Karpas-422 (cell line): Measurements from ENCODE around the gene ZIC4. TPM values are rescaled to one million over a fixed set of nuclear protein-coding genes. Genes with fewer than 3 reads are reported as not detected.

Experiments
- DNase-seq: peaks from one replicate; pipeline ENCODE4 v3.0.0-alpha.2; 2015
- H2AFZ ChIP-seq: fragments of 200-600 bp; sonication (generic); 2 replicates; pipeline ENCODE4 v1.6.1; 2014; ENCODE audit warnings: antibody characterized with exemption, low read length, mixed read lengths
- H3K27ac ChIP-seq: fragments of 200-600 bp; sonication (generic); 2 replicates; pipeline ENCODE4 v1.5.1; 2014; ENCODE audit warnings: mild to moderate bottlenecking, low read length, moderate library complexity
- H3K27me3 ChIP-seq: fragments of 200-600 bp; sonication (generic); 2 replicates; pipeline ENCODE4 v1.6.1; 2014; ENCODE audit warnings: low read length, mixed read lengths
- H3K36me3 ChIP-seq: fragments of 200-600 bp; sonication (generic); 2 replicates; pipeline ENCODE4 v1.6.1; 2014; ENCODE audit warnings: low read length, mixed read lengths; ENCODE audit not compliant: insufficient read depth
- H3K4me1 ChIP-seq: fragments of 200-600 bp; sonication (generic); 2 replicates; pipeline ENCODE4 v1.6.1; 2014; ENCODE audit warnings: mild to moderate bottlenecking, low read length, mixed read lengths
- H3K4me2 ChIP-seq: fragments of 200-600 bp; sonication (generic); 2 replicates; pipeline ENCODE4 v1.6.1; 2014; ENCODE audit warnings: low read length, low read depth, mild to moderate bottlenecking; ENCODE audit not compliant: poor library complexity, severe bottlenecking
- H3K4me3 ChIP-seq: fragments of 200-600 bp; sonication (generic); 2 replicates; pipeline ENCODE4 v1.5.1; 2014; ENCODE audit warnings: mild to moderate bottlenecking, antibody characterized with exemption, low read length, mixed read lengths
- H3K79me2 ChIP-seq: fragments of 200-600 bp; sonication (generic); 2 replicates; pipeline ENCODE4 v1.6.1; 2014; ENCODE audit warnings: mild to moderate bottlenecking, low read length, mixed read lengths
- H3K9ac ChIP-seq: fragments of 200-600 bp; sonication (generic); 2 replicates; pipeline ENCODE4 v1.6.0; 2014; ENCODE audit warnings: low read length
- H3K9me2 ChIP-seq: fragments of 200-600 bp; sonication (generic), shearing (Covaris generic); replicated peaks from 2 replicates; pipeline ENCODE4 v1.6.0; 2014; ENCODE audit warnings: mild to moderate bottlenecking, low read length, moderate library complexity; ENCODE audit not compliant: insufficient read depth
- H3K9me3 ChIP-seq: fragments of 300-700, 200-600 bp; sonication (generic); 2 replicates; pipeline ENCODE4 v1.6.1; 2014; ENCODE audit warnings: low read length, mixed read lengths
- H4K20me1 ChIP-seq: fragments of 200-600 bp; sonication (generic); 2 replicates; pipeline ENCODE4 v1.6.1; 2014; ENCODE audit warnings: mild to moderate bottlenecking, antibody characterized with exemption, low read length, low read depth; ENCODE audit not compliant: insufficient read depth
- total RNA-seq: library from RNA; depleted of rRNA; stranded (reverse); fragments of >200 nt; shearing (Covaris generic); gene quantifications from 2 replicates; pipeline ENCODE4 v1.2.3, GENCODE V29; 2014; ENCODE audit warnings: low replicate concordance

Gene ZIC4
- total RNA-seq, 1 experiment from 2014 or later, result not detected

DNA sequence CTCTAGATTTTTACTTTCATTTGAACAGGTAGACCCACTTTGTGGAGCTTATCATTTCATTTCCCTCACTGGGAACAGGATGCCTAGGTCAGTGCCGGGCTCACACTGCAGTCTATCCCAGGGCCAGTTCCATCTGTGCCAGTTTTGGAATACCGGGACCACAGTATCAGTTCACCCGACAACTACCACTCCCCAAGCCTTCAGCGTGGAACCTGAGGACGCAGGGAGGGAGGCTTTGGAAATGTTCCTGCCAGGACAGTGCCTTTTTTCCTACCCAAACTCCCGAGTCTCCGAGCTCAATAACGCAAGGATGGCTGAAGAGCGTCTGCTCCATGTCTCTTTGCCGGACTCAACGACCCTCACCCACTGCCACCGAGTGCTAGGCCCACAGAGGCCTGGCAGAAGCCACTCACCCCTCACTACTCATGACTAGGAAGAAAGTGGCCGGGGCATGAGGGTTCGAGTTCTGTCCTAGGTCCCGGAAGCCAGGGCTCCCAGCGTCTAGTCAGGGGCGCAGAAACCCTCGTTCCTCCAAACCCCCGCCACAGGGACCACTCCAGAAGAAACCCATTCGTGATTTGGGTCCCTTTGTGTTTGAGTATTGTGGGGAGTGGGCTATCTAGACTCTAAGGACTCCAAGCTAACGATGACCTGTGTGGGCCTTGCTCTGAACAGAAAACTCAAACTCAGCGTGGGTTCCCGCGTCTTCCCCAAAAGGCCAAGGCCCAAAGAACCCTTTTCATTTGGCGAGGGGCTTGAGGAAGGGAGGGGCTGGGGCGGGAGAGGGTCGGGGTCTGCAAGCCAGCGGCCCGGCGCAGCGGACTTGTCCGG, 14.2 kb upstream of the ZIC4 start:
- Histone ChIP-seq H3K4me2 (no peak overlapping the region), H3K4me3 (no peak overlapping the region), H3K27me3 (no peaks in the 10 kb centered on the region), H3K79me2 (no peaks in the 10 kb centered on the region), H3K9ac (no peak overlapping the region), H4K20me1 (no peaks in the 10 kb centered on the region), H3K27ac (no peak overlapping the region), H3K36me3 (no peaks in the 10 kb centered on the region), H3K9me2 (no peaks in the 10 kb centered on the region), H3K4me1 (no peaks in the 10 kb centered on the region), H2AFZ (no peak overlapping the region), H3K9me3 (peaks cover 17% of the 10 kb centered on the region)
- DNase-seq, result no peak

GRCh38 chr3:147419781-147420224, 13.5 kb upstream of the ZIC4 start:
- Histone ChIP-seq H3K4me1 (no peaks in the 10 kb centered on the region), H3K79me2 (no peaks in the 10 kb centered on the region), H3K4me2 (no peak overlapping the region), H3K9ac (no peak overlapping the region), H3K36me3 (no peaks in the 10 kb centered on the region), H4K20me1 (no peaks in the 10 kb centered on the region), H3K27ac (no peak overlapping the region), H3K27me3 (no peaks in the 10 kb centered on the region), H2AFZ (no peak overlapping the region), H3K4me3 (no peak overlapping the region), H3K9me2 (no peaks in the 10 kb centered on the region), H3K9me3 (peaks cover 17% of the 10 kb centered on the region)
- DNase-seq, result no peak

- H3K4me3 ChIP-seq, result no peak overlapping the region
- H2AFZ ChIP-seq, result no peak overlapping the region
- no peaks in the 10 kb centered on the region for H3K79me2 ChIP-seq
- no peaks in the 10 kb centered on the region for H3K9me2 ChIP-seq
- no peak overlapping the region for H3K27ac ChIP-seq
- H3K9ac ChIP-seq, result no peak overlapping the region
- no peaks in the 10 kb centered on the region for H3K27me3 ChIP-seq
- no peak for DNase-seq
- no peaks in the 10 kb centered on the region for H3K4me1 ChIP-seq
- no peaks in the 10 kb centered on the region for H4K20me1 ChIP-seq
- H3K4me2 ChIP-seq, result no peak overlapping the region
- H3K9me3 ChIP-seq, result peaks cover 17% of the 10 kb centered on the region
- H3K36me3 ChIP-seq, result no peaks in the 10 kb centered on the region
Observed at GRCh38 chr3:147418808-147419701, 12.7 kb upstream of the ZIC4 start.

DNA sequence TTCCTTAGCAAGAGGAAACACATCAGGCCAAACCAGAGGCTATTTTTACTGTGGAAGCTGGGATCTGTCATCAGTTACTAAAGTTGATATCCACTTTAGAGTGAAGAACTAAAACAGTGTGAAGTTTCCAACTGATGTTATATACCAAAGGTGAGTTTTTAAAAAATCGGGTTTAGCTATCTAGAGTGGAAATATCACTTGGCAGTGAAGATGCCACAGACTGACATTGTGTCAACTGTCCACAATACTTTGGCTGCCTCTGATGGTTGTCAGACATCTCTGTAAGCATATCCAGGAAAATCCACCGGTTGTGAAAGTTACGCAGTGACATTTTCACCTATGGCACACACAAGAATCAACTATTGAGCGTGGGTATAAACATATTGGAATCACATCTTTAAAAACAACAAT, 12.0 kb upstream of the ZIC4 start:
- Histone ChIP-seq H3K79me2 (no peaks in the 10 kb centered on the region), H2AFZ (no peak overlapping the region), H3K27me3 (no peaks in the 10 kb centered on the region), H3K9me2 (no peaks in the 10 kb centered on the region), H3K4me2 (no peak overlapping the region), H3K4me3 (no peak overlapping the region), H3K9me3 (peaks cover 12% of the 10 kb centered on the region), H3K9ac (no peak overlapping the region), H4K20me1 (no peaks in the 10 kb centered on the region), H3K27ac (no peak overlapping the region), H3K36me3 (no peaks in the 10 kb centered on the region), H3K4me1 (no peaks in the 10 kb centered on the region)
- DNase-seq, result no peak

- Histone ChIP-seq H3K79me2 (no peaks in the 10 kb centered on the region), H3K4me2 (no peak overlapping the region), H4K20me1 (no peaks in the 10 kb centered on the region), H3K4me3 (no peak overlapping the region), H3K9me3 (peaks cover 12% of the 10 kb centered on the region), H3K4me1 (no peaks in the 10 kb centered on the region), H3K27me3 (no peaks in the 10 kb centered on the region), H3K27ac (no peak overlapping the region), H2AFZ (no peak overlapping the region), H3K36me3 (no peaks in the 10 kb centered on the region), H3K9ac (no peak overlapping the region), H3K9me2 (no peaks in the 10 kb centered on the region)
- DNase-seq, result no peak
Observed at GRCh38 chr3:147417551-147418295, 11.4 kb upstream of the ZIC4 start.

DNA sequence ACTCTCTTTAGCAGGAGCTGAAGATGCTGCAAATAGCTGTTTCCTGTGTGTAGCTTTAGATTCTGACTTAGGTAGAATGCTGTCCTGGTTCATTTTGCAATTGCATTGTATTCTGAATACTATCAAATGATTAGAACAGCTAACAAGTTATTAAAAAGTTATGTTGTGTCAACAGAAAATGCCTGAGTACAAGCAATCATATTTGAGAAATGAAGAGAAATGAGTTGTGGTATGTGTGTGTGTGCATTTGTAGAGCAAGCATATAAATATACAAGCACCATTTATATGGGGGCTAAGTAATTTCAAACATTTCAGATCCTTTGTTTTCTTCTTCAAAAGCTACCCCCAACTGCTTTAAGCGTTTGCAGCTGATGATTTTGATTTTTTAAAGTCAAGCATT, 10.6 kb upstream of the ZIC4 start:
- no peak overlapping the region for H3K4me2 ChIP-seq
- no peaks in the 10 kb centered on the region for H3K79me2 ChIP-seq
- no peak overlapping the region for H3K9ac ChIP-seq
- no peak overlapping the region for H3K4me3 ChIP-seq
- H3K9me3 ChIP-seq, result peaks cover 12% of the 10 kb centered on the region
- H3K36me3 ChIP-seq, result no peaks in the 10 kb centered on the region
- H4K20me1 ChIP-seq, result no peaks in the 10 kb centered on the region
- H3K9me2 ChIP-seq, result no peaks in the 10 kb centered on the region
- no peak overlapping the region for H2AFZ ChIP-seq
- H3K27me3 ChIP-seq, result no peaks in the 10 kb centered on the region
- H3K27ac ChIP-seq, result no peak overlapping the region
- no peak for DNase-seq
- H3K4me1 ChIP-seq, result no peaks in the 10 kb centered on the region

- Histone ChIP-seq H3K4me1 (no peaks in the 10 kb centered on the region), H3K36me3 (no peaks in the 10 kb centered on the region), H3K9me2 (no peaks in the 10 kb centered on the region), H4K20me1 (no peaks in the 10 kb centered on the region), H3K27me3 (no peaks in the 10 kb centered on the region), H3K79me2 (no peaks in the 10 kb centered on the region), H2AFZ (no peak overlapping the region), H3K9ac (no peak overlapping the region), H3K9me3 (peaks cover 12% of the 10 kb centered on the region), H3K4me2 (no peak overlapping the region), H3K27ac (no peak overlapping the region), H3K4me3 (no peak overlapping the region)
- DNase-seq, result no peak
Observed at GRCh38 chr3:147415874-147416273, 9.5 kb upstream of the ZIC4 start.

GRCh38 chr3:147415286-147415685, 8.9 kb upstream of the ZIC4 start:
- Histone ChIP-seq H3K9me2 (no peaks in the 10 kb centered on the region), H2AFZ (no peak overlapping the region), H4K20me1 (no peaks in the 10 kb centered on the region), H3K27ac (no peak overlapping the region), H3K27me3 (no peaks in the 10 kb centered on the region), H3K36me3 (no peaks in the 10 kb centered on the region), H3K4me2 (no peak overlapping the region), H3K79me2 (no peaks in the 10 kb centered on the region), H3K9me3 (peaks cover 8% of the 10 kb centered on the region), H3K4me3 (no peak overlapping the region), H3K9ac (no peak overlapping the region), H3K4me1 (no peaks in the 10 kb centered on the region)
- no peak for DNase-seq
